HG03064 (cell line): Measurements from ENCODE around the gene CAPZB.

Experiments used
- ATAC-seq: cut with Tn5 transposase; IDR thresholded peaks from one replicate; pipeline ENCODE4 v1.9.1; 2021; ENCODE audit warnings: low read depth; ENCODE audit not compliant: unreplicated experiment

CAPZB gene

DNA sequence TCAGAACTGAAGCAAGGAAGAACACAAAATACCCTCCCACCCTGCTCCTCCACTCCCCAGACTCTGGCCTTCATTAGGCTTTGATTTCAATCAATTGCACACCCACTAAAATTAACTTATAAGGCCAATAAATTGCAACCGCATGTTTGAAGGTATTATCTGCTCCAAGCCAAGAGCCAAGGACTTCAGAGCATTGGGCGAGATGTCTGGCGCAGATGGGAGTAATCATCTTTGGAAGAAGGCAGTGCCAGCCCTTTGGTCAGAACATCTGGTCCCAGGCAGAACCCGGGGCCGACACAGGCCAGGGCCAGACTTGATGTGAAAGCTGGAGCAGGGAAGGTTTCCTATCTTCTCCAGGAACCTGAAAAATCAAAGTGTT, 113.2 kb downstream of the CAPZB start:
- no peak for ATAC-seq

- ATAC-seq = no peak
Observed at GRCh38 chr1:19371226-19372135, 113.9 kb downstream of the CAPZB start.

GRCh38 chr1:19370453-19371170, 114.7 kb downstream of the CAPZB start:
- ATAC-seq = no peak

DNA sequence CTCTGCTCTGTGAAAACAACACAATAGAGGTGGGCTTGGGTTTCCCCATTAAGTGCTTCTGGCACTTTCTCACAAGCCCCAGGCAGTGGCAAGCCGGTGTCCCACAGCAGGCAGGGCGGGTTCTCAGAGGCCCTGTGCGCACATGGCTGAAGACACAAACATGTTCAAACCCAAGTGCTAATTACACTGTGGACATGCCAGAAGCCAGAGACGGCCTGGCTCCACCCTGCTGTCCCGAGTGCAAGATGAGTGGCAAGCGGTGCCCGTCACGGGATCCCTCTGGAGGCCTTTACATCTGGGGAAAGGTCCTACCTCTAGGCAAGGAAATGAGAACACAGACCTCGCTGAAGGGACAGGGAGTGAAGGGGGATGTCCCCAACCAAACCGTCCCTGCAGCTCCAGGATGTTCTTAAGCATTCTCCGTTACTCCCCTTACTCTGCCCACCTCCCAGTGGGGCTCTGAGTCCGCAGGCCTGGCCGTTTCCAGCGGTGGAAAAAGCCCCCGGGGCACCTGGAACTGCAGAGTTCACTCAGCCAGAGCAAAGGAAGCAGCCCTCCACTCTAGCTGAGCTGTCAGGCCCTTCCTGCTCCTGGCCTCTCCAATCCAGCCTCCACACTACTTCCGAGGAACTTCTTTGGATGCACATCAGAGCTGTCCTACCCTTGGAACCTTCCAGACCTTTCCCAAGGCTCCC, 115.8 kb downstream of the CAPZB start:
- no peak for ATAC-seq

GRCh38 chr1:19368964-19369363, 116.4 kb downstream of the CAPZB start:
- no peak for ATAC-seq

DNA sequence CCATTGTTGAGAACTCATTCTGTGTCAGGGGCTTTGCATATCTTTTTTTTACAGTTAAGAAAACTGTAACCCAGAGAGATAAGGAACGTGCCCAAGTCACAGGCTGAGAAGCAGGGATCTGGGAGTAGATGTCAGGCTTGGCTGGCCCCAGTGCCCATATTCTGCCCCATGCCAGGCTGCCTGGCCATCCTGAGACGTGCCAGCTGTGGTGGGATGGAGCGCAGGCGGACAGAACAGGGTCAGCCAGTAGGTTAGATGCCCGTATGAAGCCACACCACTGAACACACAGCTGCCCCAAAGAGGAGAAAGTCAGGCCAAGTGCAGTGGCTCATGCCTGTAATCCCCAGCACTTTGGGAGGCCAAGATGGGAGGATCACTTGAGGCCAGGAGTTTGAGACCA, 117.3 kb downstream of the CAPZB start:
- ATAC-seq = no peak

- ATAC-seq = no peak
Observed at GRCh38 chr1:19367584-19368041, 117.7 kb downstream of the CAPZB start.

DNA sequence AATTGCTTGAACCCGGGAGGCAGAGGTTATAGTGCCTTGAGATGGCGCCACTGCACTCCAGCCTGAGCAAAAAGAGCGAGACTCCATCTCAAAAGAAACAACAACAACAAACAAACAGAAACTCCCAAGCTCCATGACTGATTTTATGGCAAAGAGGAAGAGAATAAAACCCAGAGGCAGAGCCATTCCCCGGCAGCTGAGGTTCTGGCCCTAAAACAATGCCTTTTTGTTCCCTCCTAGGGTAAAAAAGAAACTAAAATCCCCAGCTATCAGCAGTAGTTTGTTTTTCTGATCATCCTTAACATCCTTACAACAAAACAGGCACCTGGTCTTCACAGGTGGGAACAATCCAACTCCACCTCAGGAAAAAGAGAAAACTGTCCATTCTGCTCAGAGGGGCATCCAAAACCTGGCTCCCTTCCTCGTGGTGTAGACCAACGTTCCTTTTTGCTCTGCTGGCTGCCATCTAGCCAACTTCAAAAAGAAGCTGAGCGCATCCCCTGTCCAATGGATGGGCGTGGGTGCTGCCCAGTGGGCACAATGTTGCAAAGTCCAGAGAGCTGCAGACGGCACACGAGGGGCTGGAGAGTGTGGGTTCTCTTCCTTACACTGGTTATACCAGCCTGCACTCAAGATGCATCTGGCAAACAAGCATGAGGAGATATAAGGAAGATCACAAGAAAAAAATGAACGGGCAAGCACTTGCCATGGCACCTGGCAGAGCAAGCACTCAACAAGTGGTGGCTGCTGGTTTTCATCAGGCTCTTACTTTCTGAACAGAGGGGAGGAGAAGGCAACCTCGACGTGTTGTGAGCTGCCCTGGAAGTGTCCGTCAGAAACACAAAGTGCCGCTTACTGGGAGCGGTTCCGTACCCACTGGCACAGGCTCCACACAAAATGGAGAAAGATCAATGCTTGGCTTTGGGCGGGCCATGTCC, 118.5 kb downstream of the CAPZB start:
- no peak for ATAC-seq

GRCh38 chr1:19365721-19366120, 119.6 kb downstream of the CAPZB start:
- ATAC-seq = no peak

DNA sequence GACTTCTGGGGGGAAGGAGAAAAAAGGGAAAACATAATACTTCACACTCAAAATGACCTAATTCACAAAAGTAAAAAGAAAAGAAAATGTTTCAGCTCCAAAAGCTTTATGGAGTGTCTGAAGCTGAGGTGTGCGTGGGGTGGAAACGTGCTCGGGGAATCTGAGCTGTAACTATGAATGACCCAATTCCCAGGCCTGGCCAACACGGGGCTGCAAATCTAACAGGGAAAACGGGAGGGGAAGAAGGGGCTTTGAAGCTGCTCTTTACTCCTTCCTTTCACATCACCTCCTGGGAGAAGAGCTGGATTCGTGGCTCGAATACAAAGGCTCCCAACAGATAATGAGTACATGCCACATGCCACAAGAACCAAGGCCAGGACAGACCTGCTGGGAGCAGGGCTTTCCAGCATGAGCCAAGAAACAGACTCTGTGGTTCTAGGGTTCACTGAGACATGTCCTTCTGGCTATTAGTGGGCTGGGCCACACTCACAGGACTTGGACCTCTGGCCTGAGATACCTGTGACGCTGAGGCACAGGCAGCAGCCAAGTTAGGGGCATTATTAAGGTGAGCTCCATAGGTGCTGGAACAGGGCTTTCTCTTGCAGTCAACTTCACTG, 121.7 kb downstream of the CAPZB start:
- no peak for ATAC-seq

- ATAC-seq = no peak
Observed at GRCh38 chr1:19361611-19362147, 123.7 kb downstream of the CAPZB start.

- no peak for ATAC-seq
Observed at GRCh38 chr1:19360843-19361610, 124.3 kb downstream of the CAPZB start.

- no peak for ATAC-seq
Observed at GRCh38 chr1:19360432-19360831, 124.9 kb downstream of the CAPZB start.

DNA sequence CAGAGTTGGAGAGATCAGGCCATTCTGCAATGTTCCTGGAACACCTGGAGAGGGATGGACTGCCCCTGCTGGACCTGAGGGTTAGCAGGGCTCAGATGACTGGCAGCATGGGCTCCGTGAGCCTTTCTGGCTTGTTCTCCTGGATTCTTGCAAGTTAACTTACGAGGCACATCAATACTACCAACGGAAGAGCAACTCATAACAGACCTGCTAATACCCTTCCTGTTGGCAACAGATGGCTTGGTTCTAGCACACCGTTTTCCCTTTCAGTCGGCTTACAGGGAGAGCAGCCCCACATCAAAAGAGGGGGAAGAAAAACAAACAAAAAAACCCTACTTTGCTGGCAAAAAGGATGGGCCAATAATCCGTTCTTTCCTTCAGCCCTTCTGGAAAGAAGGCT, 125.3 kb downstream of the CAPZB start:
- no peak for ATAC-seq

DNA sequence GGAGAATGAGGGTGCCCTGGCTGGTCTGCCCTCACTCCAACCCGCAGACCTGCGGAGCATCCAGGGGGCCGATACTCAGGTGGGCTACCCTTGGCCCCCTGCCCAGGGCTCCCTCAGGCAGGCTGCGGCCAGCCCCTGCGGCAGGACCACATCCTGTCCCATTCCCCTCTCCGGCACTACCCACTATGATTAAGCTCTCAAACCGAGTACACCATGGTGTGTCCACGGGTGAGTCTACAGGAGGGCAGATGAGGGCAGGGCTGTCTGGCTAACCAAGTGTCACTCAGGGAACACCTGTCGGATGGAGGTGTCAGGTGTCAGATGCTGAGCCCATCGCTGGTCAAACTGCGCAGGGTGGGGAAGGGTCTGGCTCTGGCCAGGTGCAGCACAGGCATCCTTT, 126.0 kb downstream of the CAPZB start:
- ATAC-seq = no peak

- ATAC-seq = no peak
Observed at GRCh38 chr1:19358710-19359109, 126.6 kb downstream of the CAPZB start.

GRCh38 chr1:19357299-19357986, 127.9 kb downstream of the CAPZB start:
- ATAC-seq = no peak

GRCh38 chr1:19356266-19356665, 129.1 kb downstream of the CAPZB start:
- no peak for ATAC-seq
